ENCODE measurements around the gene AFAP1. TPM values are rescaled to one million over a fixed set of nuclear protein-coding genes. Genes with fewer than 3 reads are reported as not detected.
A peak's percentile ranks its signal among the peaks of the same experiment; 100 is the strongest.

Gene AFAP1
- total RNA-seq, 1 experiment from 2014 or later, result 3.9 TPM

DNA sequence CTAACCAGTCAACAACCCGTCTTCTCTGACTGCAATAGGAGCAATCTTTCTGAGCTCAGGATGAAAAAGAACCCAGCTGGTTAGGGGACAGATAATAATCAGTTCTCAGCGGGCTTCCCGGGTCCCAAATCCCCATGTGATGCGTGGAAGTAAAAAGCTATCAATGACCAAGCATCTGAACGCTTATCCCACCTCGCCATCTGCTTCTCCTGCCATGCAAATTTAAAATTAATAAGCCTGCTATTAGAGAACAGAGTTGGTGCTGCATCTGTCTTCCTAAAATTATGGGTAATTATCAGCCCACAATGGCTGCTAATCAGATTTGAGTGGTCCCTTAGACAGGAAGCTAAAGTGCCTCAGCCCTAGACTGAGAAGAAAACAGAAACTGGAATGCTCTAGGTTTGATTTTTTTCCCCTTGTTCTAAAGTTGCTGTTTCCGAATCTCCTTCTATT, 37.5 kb downstream of the AFAP1 start:
- no peak for DNase-seq (ENCODE audit: low spot score)

DNA sequence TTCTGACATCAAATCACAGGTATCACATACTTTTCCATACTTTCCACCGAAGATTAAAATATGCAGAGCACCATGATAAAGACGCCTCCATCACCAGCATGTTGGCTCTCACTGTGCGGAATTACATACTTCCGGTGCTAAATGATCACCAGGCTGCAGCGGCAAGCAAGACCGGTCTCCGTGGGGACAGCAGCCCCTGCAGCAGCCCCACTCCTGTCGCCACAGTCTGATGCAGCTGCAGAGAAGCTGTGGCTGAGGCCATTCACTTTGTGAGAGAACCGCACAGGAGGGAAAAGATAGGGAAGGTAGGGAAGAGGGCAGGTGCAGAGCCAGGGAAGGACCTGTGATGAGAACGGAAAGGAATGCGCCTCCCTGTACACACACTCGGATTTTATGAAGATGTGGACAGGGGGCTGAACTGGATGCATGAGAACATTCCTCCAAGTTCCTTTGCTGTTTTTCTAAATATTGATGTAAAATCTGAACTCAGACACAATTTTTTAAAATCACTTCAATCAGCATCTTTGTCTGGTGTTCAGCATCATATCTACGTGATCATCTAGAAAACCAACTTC, 38.3 kb downstream of the AFAP1 start:
- no peak for DNase-seq (ENCODE audit: low spot score)
- in situ Hi-C loops (cut with HindIII; ENCODE audit: low sequenced_read_pairs), result no loop called here

More for the DNA sequence above, 37.5 kb downstream of the AFAP1 start:
- in situ Hi-C loops (cut with HindIII; ENCODE audit: low sequenced_read_pairs), result no loop called here

DNA sequence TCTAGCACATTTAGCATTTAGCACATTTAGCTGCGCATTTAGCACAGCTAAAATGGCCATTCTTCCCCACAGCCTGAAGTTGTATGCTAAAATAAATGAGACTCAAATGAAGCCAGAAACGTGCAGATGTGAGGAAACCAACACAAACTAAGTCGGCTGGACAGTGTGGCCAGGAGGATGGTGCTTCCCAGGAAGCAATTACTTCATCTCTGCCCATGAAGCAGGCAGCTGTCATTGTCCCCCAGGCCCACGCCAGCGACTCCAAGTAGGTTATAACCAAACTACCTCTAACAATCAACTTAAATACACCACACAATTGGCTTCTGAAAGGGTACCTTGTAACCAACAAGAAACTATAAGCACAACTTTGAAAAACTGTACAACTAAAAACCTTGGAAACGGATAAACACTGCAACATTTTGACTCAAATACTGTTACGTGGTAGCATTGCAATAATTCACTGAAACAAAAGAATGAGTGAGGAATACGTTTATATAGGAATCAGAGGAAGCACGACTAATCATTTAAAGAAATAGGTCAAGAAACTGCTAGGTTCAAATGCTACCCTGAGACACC, 39.2 kb downstream of the AFAP1 start:
- in situ Hi-C loops (cut with HindIII; ENCODE audit: low sequenced_read_pairs), result no loop called here
- no peak for DNase-seq (ENCODE audit: low spot score)

GRCh38 chr4:7899184-7899869, 40.3 kb downstream of the AFAP1 start:
- in situ Hi-C loops (cut with HindIII; ENCODE audit: low sequenced_read_pairs), result no loop called here

GRCh38 chr4:7898385-7898784, 41.3 kb downstream of the AFAP1 start:
- no peak for DNase-seq (ENCODE audit: low spot score)
- in situ Hi-C loops (cut with HindIII; ENCODE audit: low sequenced_read_pairs), result no loop called here

More at GRCh38 chr4:7899184-7899869, 40.3 kb downstream of the AFAP1 start:
- DNase-seq (ENCODE audit: low spot score), result no peak

DNA sequence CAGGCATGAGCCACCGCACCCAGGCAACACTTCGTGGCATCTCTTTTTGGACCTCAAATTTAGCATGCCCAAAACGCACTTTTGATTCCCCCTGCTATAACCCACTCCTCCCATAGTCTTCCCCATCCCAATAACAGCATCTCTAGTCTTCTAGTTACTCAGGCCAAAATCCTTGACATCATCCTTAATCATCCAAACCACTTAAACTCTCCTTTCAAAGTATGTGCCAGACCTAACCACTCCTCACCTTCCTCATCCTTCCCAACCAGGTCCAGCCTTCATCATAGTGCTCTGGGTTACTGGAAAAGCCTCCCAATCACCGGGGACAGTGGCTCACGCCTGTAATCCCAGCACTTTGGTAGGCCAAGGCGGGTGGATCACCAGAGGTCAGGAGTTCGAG, 41.9 kb downstream of the AFAP1 start:
- in situ Hi-C loops (cut with HindIII; ENCODE audit: low sequenced_read_pairs), result no loop called here
- DNase-seq (ENCODE audit: low spot score), result no peak

- peak; percentile 93 for DNase-seq (ENCODE audit: low spot score)
Measured at GRCh38 chr4:7894677-7895181, 44.9 kb downstream of the AFAP1 start.

DNA sequence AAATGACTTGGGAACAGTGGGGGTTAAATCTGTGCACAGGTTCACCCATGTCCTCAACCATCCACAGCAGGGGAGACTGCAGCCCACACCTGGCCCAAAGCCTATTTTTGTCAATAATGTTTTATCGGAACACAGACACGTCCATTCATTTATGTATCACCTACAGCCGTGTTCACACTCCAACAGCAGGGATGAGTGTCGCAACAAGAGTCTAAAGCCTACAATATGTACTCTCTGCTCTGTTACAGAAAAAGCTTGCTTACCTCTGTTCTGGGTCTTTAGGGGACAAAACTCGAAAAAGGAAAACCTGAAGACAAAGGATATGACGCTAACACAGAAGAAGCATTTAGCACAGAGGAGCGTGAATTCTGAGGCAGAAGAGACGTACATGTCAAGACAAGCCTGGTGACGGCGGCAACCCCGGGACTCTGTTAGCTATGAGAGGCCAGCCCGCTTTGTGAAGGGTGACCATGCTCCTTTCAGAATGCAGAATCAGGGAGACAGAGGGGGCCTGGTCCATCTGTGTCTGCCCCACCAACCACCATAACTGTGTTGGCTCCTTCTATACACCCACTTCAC, 45.5 kb downstream of the AFAP1 start:
- no peak for DNase-seq (ENCODE audit: low spot score)
- in situ Hi-C loops (cut with HindIII; ENCODE audit: low sequenced_read_pairs), result no loop called here

More at GRCh38 chr4:7894677-7895181, 44.9 kb downstream of the AFAP1 start:
- in situ Hi-C loops (cut with HindIII; ENCODE audit: low sequenced_read_pairs), result no loop called here

GRCh38 chr4:7893539-7893938, 46.1 kb downstream of the AFAP1 start:
- in situ Hi-C loops (cut with HindIII; ENCODE audit: low sequenced_read_pairs), result no loop called here
- no peak for DNase-seq (ENCODE audit: low spot score)

DNA sequence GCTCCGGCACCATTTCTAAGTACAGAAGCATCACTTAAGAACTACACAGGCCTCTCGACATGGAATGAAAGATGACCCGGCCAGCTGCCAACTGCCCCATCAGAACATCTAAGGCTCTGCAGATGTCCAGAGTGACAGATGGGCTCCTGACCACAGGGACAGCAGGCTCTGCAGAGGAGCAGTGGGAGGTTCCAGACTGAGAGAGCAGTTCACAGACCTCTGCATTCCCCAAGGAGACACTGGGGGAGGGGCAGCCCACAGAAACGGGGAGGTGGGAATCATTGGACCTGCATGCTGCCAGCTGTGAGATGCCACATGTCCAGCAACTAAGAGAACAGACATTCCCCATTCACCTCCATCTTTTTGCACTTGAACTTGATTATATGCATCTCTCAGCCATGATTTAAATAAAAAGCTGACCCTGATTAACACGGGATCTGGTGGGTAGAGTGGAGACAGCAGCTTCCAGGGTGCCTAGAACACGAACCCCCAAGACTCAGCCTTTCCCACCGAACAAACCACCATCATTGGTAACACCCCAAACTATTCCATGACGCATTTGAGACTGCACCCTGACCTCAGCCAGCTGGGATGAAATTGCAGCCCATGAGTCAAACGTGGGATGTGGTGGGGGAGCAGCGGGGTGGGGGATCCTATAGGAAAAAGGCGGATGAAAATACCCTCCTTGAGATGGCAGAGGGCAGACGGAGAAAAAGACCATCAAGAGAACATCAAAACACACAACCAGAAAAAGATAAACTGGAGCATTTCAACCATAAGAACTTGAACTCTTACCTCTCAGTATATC, 47.2 kb downstream of the AFAP1 start:
- peak; percentile 16 for DNase-seq (ENCODE audit: low spot score)
- in situ Hi-C loops (cut with HindIII; ENCODE audit: low sequenced_read_pairs), result no loop called here

- DNase-seq (ENCODE audit: low spot score), result peak; percentile 52
Measured at GRCh38 chr4:7890635-7891393, 48.8 kb downstream of the AFAP1 start.

GRCh38 chr4:7887436-7887835, 52.2 kb downstream of the AFAP1 start:
- in situ Hi-C loops (cut with HindIII; ENCODE audit: low sequenced_read_pairs), result no loop called here
- no peak for DNase-seq (ENCODE audit: low spot score)

More at GRCh38 chr4:7890635-7891393, 48.8 kb downstream of the AFAP1 start:
- in situ Hi-C loops (cut with HindIII; ENCODE audit: low sequenced_read_pairs), result no loop called here

DNA sequence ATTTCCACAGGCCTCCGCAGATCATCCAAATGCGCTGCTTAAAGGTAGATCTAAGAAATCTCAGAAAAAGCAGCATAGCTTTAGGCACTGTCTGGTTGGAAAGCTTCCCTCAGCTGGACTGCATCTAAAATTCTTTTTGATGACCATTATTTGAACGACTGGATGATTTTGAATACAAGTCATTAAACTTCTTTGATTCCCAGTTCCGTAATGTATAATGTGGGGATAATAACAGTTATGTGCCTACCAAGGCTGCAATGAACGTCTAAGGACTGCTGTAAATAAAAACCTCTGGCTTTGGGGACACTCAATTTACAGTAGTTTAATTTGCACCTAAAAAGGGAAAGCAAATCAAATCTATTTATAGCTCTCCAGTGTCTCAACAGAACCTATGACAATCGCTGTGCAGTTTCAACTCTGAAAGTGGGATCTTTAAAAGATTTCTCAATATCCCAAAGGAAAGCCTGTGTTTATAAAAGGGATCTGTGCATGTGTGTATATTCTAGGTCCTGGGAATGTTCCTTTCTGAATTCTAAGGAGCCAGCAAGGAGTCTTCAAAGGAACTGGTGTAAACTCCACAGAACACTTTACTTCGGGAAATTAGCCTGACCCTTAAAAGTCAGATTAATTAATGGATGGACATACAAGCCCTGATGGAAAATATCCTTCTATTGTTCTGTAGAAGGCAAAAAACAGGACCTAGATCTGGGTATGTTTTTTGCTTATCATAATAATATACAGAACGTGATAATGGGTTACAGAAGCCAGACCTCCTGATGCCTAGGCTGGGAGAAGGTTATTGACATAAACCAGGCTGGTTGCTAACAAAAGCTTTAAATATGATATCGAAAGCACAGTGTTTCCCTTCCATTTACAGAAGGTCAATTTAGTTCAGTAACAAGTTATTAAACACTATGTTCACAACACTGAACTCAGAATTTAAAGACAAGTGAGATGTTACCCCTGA, 53.4 kb downstream of the AFAP1 start:
- in situ Hi-C loops (cut with HindIII; ENCODE audit: low sequenced_read_pairs), result no loop called here
- no peak for DNase-seq (ENCODE audit: low spot score)

GRCh38 chr4:7885216-7886006, 54.2 kb downstream of the AFAP1 start:
- in situ Hi-C loops (cut with HindIII; ENCODE audit: low sequenced_read_pairs), result no loop called here
- DNase-seq (ENCODE audit: low spot score), result no peak

DNA sequence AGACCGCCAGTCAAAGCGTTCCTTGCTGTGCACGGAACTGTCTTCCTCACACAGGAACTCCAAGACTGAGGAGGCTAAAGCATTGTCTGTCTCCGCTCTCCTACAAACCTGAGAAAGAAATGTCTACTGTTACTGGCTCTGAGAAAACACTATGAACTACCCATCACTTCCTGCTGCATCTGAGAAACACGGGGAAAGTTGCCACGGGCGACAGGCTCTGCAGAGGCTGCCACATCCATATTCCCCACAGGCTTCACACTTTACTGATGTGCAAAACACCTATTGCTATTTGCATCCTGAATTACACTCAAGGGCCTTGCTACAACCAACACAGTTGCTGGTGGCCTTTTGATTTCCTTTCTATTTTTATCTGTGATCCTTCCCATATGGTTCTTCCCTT, 59.0 kb downstream of the AFAP1 start:
- in situ Hi-C loops (cut with HindIII; ENCODE audit: low sequenced_read_pairs), result no loop called here

DNA sequence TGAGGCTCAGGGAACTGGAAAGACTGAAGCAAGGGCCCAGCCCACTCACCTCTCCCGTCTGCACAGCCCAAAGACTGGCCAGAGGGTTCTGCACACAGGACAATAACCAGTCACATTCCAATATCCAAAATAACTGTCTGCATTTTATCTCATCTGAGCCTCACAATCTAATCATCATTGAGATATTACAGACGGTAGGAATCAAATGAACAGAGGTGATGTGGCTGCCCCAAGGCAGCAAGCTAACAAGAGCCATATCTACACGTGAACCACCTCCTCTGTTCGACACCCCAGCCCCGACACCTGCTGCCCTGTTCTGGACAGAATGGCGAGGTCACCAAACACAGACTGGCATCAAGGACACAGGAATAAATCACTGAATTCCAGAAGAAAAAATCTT, 60.5 kb downstream of the AFAP1 start:
- in situ Hi-C loops (cut with HindIII; ENCODE audit: low sequenced_read_pairs), result no loop called here
- DNase-seq (ENCODE audit: low spot score), result no peak

More for the DNA sequence above, 59.0 kb downstream of the AFAP1 start:
- DNase-seq (ENCODE audit: low spot score), result no peak

GRCh38 chr4:7878323-7878722, 61.3 kb downstream of the AFAP1 start:
- no peak for DNase-seq (ENCODE audit: low spot score)
- in situ Hi-C loops (cut with HindIII; ENCODE audit: low sequenced_read_pairs), result no loop called here

Data from G401 (cell line).